Measurements from ENCODE around the gene DEUP1.

The DEUP1 gene

GRCh38 chr11:93487032-93487483 lies 156.5 kb downstream of the DEUP1 start:
- Mint-ChIP-seq H3K27me3 (ENCODE audit: low read depth, poor library complexity) (no peaks in the 10 kb centered on the region), H3K27ac (no peak overlapping the region), H3K9me3 (no peaks in the 10 kb centered on the region), H3K4me3 (no peak overlapping the region), H3K36me3 (ENCODE audit: low read depth) (no peaks in the 10 kb centered on the region), H3K4me1 (peaks cover 33% of the 10 kb centered on the region)
- no peak for TF ChIP-seq CTCF (IDR thresholded peaks at IDR 0.05)
- no peak for DNase-seq

Data from nephron progenitor cell (in vitro differentiated cells).